Measurements from ENCODE around the gene ASS1.

The ASS1 gene

GRCh38 chr9:130458027-130458803 lies 13.5 kb downstream of the ASS1 start:
- DNase-seq = no peak

GRCh38 chr9:130458804-130459067 lies 14.0 kb downstream of the ASS1 start:
- DNase-seq = no peak

DNA sequence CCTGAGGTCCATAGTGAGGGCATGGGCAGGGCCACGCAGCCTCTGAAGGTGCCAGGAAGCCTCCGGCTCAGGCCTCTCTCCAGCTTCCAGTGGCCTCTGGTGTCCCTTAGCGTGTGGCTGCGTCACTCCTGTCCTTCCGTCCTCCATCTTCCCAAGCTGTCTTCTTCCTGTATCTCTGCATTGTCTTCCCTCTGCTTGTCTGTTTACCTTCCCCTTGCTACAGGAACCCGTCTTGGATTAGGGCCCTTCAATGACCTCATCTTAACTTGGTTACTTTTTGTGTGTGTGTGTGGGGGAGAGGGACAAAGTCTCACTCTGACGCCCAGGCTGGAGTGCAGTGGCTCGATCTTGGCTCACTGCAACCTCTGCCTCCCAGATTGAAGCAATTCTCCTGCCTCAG lies 14.4 kb downstream of the ASS1 start:
- no peak for DNase-seq

GRCh38 chr9:130459941-130460669 lies 15.3 kb downstream of the ASS1 start:
- DNase-seq = no peak

- peak; percentile 87 for DNase-seq
Observed at GRCh38 chr9:130461218-130461630, 16.5 kb downstream of the ASS1 start.

DNA sequence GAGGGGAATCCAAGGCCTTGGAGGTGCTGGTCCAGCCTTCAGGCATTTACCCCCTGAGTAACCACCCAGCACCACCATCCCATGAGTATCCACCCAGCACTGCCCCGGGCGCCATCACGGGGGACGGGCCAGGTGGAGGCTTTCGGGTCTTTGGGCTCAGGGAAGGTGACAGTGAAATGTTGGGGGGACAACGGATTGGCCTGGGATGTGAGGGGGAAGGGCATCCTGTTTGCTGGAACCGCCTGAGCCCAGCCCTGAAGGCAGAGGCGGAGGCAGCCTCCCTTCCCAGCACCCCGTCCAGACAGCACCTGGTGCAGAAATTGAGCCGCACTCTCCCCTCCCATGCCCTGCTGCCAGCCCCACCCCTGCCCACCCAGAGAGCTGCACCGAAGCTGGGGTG lies 17.0 kb downstream of the ASS1 start:
- no peak for DNase-seq

GRCh38 chr9:130462685-130463540 lies 18.2 kb downstream of the ASS1 start:
- DNase-seq = no peak

GRCh38 chr9:130463763-130464745 lies 19.3 kb downstream of the ASS1 start:
- DNase-seq = no peak

DNA sequence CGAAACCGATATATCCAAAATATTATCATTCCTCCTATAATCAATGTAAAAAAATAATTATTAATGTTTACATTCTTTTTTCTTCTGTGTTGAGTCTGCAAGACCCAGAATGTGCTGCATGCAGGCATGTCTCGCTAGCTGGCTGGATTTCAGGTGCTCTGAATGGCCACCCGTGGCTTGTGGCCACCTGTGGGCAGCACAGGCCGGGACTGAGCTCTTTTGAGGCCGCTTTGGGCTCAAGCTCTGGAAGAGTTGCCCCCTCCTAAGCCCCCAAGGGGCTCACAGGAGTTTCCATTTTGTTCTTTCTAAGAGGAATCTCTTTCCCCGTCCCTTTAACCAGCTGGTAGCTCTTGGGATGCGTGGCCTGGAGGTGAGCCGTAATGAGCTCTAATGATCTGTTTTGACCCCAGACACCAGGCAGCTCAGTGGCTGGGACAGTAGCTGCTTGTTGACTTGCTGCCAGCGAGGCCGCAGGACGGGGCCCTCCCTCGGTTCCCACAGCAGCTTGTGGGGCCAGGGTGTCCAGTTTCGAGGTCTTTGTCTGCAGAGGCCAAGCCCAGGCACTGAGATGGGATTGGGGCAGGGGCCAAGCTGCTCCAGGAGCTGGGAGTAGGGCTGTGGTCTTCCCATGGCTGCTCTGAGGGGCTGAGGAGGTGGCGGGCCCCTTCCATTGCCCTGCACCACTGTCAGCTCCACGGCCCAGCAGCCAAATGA lies 20.8 kb downstream of the ASS1 start:
- peak; percentile 63 for DNase-seq

- no peak for DNase-seq
Observed at GRCh38 chr9:130466537-130467217, 21.9 kb downstream of the ASS1 start.

- DNase-seq = peak; percentile 69
Observed at GRCh38 chr9:130467316-130467715, 22.6 kb downstream of the ASS1 start.

- DNase-seq = no peak
Observed at GRCh38 chr9:130468566-130468965, 23.8 kb downstream of the ASS1 start.

DNA sequence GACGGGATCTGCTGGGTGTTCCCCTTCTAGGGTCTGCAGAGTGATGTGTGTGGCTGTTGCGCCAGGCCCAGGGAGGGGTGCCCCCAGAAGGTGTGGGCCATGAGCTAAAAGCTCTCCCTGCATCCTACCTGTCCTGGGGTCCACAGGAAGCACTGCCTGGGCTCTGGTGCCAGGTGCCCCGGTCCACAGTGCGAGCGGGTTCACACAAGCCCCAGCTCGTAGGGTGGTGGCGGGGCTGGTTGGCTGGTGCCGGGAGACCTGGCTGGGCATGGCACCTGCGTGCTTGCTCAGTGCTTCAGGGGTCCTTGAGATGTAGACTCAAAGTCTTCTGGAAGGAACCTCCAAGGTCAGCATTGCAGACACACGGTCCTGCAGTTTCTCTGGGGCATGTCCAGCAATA lies 25.5 kb downstream of the ASS1 start:
- DNase-seq = no peak

GRCh38 chr9:130470950-130471349 lies 26.2 kb downstream of the ASS1 start:
- no peak for DNase-seq

- no peak for DNase-seq
Observed at GRCh38 chr9:130471411-130472183, 26.8 kb downstream of the ASS1 start.

GRCh38 chr9:130472184-130472705 lies 27.5 kb downstream of the ASS1 start:
- no peak for DNase-seq

DNA sequence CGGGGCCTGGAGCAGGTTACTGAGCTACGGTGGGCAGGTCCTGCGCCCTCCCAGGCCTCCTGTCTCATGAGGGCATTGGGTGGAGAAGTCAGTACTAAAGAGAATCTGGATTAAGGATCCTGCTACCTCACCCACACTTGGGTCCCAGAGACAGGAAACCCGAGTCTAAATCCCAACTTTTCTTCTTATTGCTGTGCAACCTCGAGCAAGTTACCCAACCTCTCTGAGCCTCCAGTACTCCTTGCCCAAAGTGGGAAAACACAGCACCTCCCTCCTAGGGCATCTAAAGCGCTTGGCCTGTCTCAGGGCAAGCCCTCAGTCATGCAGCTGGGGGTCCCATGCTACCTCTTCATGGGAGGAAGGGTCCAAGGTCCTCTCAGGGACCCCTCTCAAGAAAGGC lies 28.2 kb downstream of the ASS1 start:
- no peak for DNase-seq

DNA sequence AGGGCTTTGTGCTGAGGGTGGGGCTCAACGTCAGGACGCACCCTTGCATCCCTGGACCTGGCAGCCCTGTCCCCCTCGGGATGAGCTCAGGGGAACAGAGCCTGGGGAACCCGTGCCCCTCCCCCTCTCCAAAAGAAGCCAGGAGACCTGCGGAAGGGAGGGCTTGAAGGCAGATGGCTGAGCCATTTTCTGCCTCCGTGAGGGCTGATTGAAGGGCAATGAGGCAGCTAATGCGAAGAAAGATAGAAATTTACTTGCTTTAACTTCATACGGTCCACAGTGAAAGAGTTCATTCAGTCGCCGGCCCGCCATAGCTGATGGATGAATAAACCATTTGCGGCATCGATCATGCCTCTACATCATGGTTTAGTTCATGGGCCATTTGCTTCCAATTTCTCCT lies 28.8 kb downstream of the ASS1 start:
- DNase-seq = peak; percentile 73

GRCh38 chr9:130474106-130474505 lies 29.3 kb downstream of the ASS1 start:
- DNase-seq = no peak

GRCh38 chr9:130476151-130476730 lies 31.5 kb downstream of the ASS1 start:
- no peak for DNase-seq

Measured in eye (tissue), 1 donor.